Endothelial cell of umbilical vein (primary cell): ENCODE data around the gene RARA. TPM values are rescaled to one million over a fixed set of nuclear protein-coding genes. Genes with fewer than 3 reads are reported as not detected.
"Not testable (repeated sequence)": the region's sequence is repeated elsewhere in the genome, so short reads cannot be mapped to it uniquely, and the experiment has no call there.

Source experiments
- BruUV-seq: library from RNA; stranded (reverse); fragments of 400-500 nt; replicated peaks from 2 replicates; lab custom pipeline; 2021; lab: Mats Ljungman, UMichigan
- CTCF ChIA-PET: fragments of 300-600, 350-600 bp; sonication (Branson Sonifier 250); formaldehyde crosslinking; loops from one replicate; lab custom pipeline; 2021; ENCODE audit warnings: antibody characterized with exemption, inconsistent platforms; lab: Charles Lee
- POLR2A ChIA-PET: fragments of 300-600, 350-600 bp; sonication (Branson Sonifier 250); formaldehyde crosslinking; loops from one replicate; lab custom pipeline; 2021; ENCODE audit warnings: antibody characterized with exemption, inconsistent platforms; lab: Charles Lee
- DNase-seq: peaks from one replicate; pipeline ENCODE4 v3.0.0-alpha.2; 2011; ENCODE audit warnings: low read depth, low spot score
- FAIRE-seq: peaks from 2 replicates; lab custom pipeline; 2011; peaks lifted over from hg19 to GRCh38; lab: Jason Lieb, UNC
- H2AFZ ChIP-seq: 2 replicates; pipeline ENCODE4 v1.6.0; 2012; ENCODE audit warnings: low read depth, low read length, control low read depth, inconsistent platforms
- H3K27ac ChIP-seq: 2 replicates; pipeline ENCODE4 v1.5.1; 2011; ENCODE audit warnings: low read depth, mild to moderate bottlenecking, control low read depth, low read length, moderate library complexity; ENCODE audit not compliant: insufficient read depth
- H3K27me3 ChIP-seq, 2 experiments: 2 replicates each; pipeline versions ENCODE4 v1.6.0 to v1.6.1; 2011; ENCODE audit warnings: low read length in 2 of 2, mixed read lengths in 1 of 2; ENCODE audit not compliant: control insufficient read depth in 2 of 2, insufficient read depth in 2 of 2
- H3K36me3 ChIP-seq, 2 experiments: 2 replicates in 1 of 2; 3 replicates in 1 of 2; pipeline ENCODE4 v1.5.1; 2011; ENCODE audit warnings: low read length in 2 of 2, mild to moderate bottlenecking in 1 of 2, moderate library complexity in 1 of 2; ENCODE audit not compliant: control insufficient read depth in 2 of 2, insufficient read depth in 2 of 2; ENCODE audit errors: extremely low read depth in 1 of 2
- H3K4me1 ChIP-seq: 3 replicates; pipeline ENCODE4 v1.5.1; 2011; ENCODE audit warnings: mild to moderate bottlenecking, low read length; ENCODE audit not compliant: control insufficient read depth, insufficient read depth; ENCODE audit errors: extremely low read depth
- H3K4me2 ChIP-seq: 2 replicates; pipeline ENCODE4 v1.6.1; 2011; ENCODE audit warnings: low read length, control low read depth, mixed read lengths; ENCODE audit not compliant: insufficient read depth
- H3K4me3 ChIP-seq, 3 experiments: fragments of 200-600 bp in 1 of 3; sonication (generic), shearing (Covaris generic) in 1 of 3; replicated peaks in 1 of 3; 2 replicates each; pipeline ENCODE4 v1.5.1; 2011 to 2016; ENCODE audit warnings: control low read depth in 3 of 3, low read length in 3 of 3, mild to moderate bottlenecking in 2 of 3, inconsistent platforms in 1 of 3, low read depth in 1 of 3, moderate library complexity in 1 of 3; ENCODE audit not compliant: insufficient read depth in 1 of 3
- H3K79me2 ChIP-seq: 2 replicates; pipeline ENCODE4 v1.6.0; 2012; ENCODE audit warnings: low read length, inconsistent platforms; ENCODE audit not compliant: control insufficient read depth, insufficient read depth
- H3K9ac ChIP-seq: replicated peaks from 2 replicates; pipeline ENCODE3; 2011; ENCODE audit warnings: low read length, control low read depth; ENCODE audit not compliant: insufficient read depth; ENCODE audit errors: extremely low read depth
- H3K9me1 ChIP-seq: replicated peaks from 3 replicates; pipeline ENCODE4 v1.6.0; 2011; ENCODE audit warnings: mild to moderate bottlenecking, low read length; ENCODE audit not compliant: control insufficient read depth, insufficient read depth; ENCODE audit errors: extremely low read depth
- H3K9me3 ChIP-seq: replicated peaks from 2 replicates; pipeline ENCODE4 v1.5.1; 2012; ENCODE audit warnings: low read length, inconsistent platforms; ENCODE audit not compliant: control insufficient read depth, insufficient read depth
- H4K20me1 ChIP-seq: replicated peaks from 2 replicates; pipeline ENCODE3; 2011; ENCODE audit warnings: mild to moderate bottlenecking, low read length; ENCODE audit not compliant: control insufficient read depth, insufficient read depth; ENCODE audit errors: extremely low read depth
- EZH2 ChIP-seq: IDR thresholded peaks from 2 replicates; pipeline ENCODE4 v1.6.1; 2012; ENCODE audit warnings: borderline replicate concordance, low read depth, mild to moderate bottlenecking, moderate library complexity, low read length, inconsistent platforms; ENCODE audit not compliant: severe bottlenecking
- GATA2 ChIP-seq: IDR thresholded peaks from 2 replicates; pipeline ENCODE4 v1.7.0; 2011; ENCODE audit warnings: low read depth, mild to moderate bottlenecking, moderate library complexity, mixed read lengths, low read length; ENCODE audit not compliant: insufficient read length, insufficient read depth
- MAX ChIP-seq: IDR thresholded peaks from 2 replicates; pipeline ENCODE4 v1.6.1; 2011; ENCODE audit not compliant: insufficient read depth, insufficient read length
- POLR2A ChIP-seq: IDR thresholded peaks from 2 replicates; pipeline ENCODE4 v1.6.1; 2012; ENCODE audit warnings: low read depth, mild to moderate bottlenecking, control low read depth, low read length
- POLR2AphosphoS5 ChIP-seq: IDR thresholded peaks from 2 replicates; pipeline ENCODE4 v1.6.1; 2012; ENCODE audit warnings: low read depth, mild to moderate bottlenecking, control low read depth, low read length, moderate library complexity; ENCODE audit not compliant: insufficient read depth
- dilution Hi-C: fragments of 300-500 bp; cut with MboI; formaldehyde crosslinking; loops from one replicate; pipeline ENCODE4 v1.15.0; 2019; ENCODE audit warnings: low sequenced_read_pairs; ENCODE audit not compliant: extremely low pct_ligation_motif_present
- intact Hi-C: fragments of 100-400 bp; cut with micrococcal nuclease; formaldehyde crosslinking; loops from one replicate; pipeline ENCODE4 v1.10.0; 2022
- polyA plus RNA-seq, 4 experiments: library from polyadenylated mRNA; depleted of rRNA in 3 of 4; stranded (reverse) in 3 of 4; unstranded in 1 of 4; fragments of >200 nt; gene quantifications; 2 replicates each; pipeline versions ENCODE4 v1.2.1 to v1.2.3, GENCODE V29; 2011 to 2012; ENCODE audit warnings: missing spikeins in 1 of 4
- total RNA-seq: library from RNA; stranded (reverse); gene quantifications from 2 replicates; pipeline ENCODE4 v1.2.3, GENCODE V29; 2021

Gene RARA
- total and polyA plus RNA-seq, 2 donors (not counting 3 experiments of a cell fraction or from before 2014, with no cell fraction given) = 11.9 to 37.8 TPM

GRCh38 chr17:40374821-40375498 is 66.0 kb downstream of the RARA start:
- Histone ChIP-seq H4K20me1 (no peaks in the 10 kb centered on the region), H3K9me1 (no peaks in the 10 kb centered on the region), H3K4me2 (no peak overlapping the region), H3K4me3 (no peak overlapping the region), H2AFZ (no peak overlapping the region), H3K4me1 (no peaks in the 10 kb centered on the region), H3K36me3 (no peaks in the 10 kb centered on the region), H3K79me2 (no peaks in the 10 kb centered on the region), H3K27me3 (no peaks in the 10 kb centered on the region), H3K9ac (no peak overlapping the region), H3K27ac (no peak overlapping the region), H3K9me3 (no peaks in the 10 kb centered on the region)
- DNase-seq (no peak), FAIRE-seq (no peak)
- CTCF ChIA-PET = interaction anchor here (0.8 to 1.1 kb wide), 2 partner anchors 12 to 158 kb away, joined by 3 to 5 read pairs; no protein-coding TSS in a partner anchor
- dilution Hi-C loops (no loop called here), intact Hi-C loops (no loop called here)
- no TSS peak for BruUV-seq
- POLR2A ChIA-PET = no interaction called here
- TF ChIP-seq POLR2AphosphoS5 = no peak
- no peak for TF ChIP-seq MAX
- TF ChIP-seq EZH2 = no peak
- TF ChIP-seq POLR2A = no peak
- no peak for TF ChIP-seq GATA2

DNA sequence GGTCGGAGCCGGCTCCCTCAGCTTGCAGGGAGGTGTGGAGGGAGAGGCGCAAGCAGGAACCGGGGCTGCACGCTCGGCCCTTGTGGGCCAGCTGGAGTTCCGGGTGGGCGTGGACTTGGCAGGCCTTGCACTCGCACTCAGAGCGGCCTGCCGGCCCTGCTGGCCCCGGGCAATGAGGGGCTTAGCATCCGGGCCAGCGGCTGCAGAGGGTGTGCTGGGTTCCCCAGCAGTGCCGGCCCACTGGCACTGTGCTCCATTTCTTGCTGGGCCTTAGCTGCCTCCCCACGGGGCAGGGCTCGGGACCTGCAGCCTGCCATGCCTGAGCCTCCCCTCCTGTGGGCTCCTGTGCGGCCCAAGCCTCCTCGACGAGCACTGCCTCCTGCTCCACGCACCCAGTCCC is 66.8 kb downstream of the RARA start:
- H3K27me3 ChIP-seq, FAIRE-seq, H3K4me1 ChIP-seq, BruUV-seq, H2AFZ ChIP-seq, dilution Hi-C loops, H3K9ac ChIP-seq, H3K79me2 ChIP-seq, DNase-seq, H3K4me2 ChIP-seq, H3K9me3 ChIP-seq, H3K27ac ChIP-seq, H3K9me1 ChIP-seq, POLR2A ChIA-PET, intact Hi-C loops, H3K36me3 ChIP-seq, H3K4me3 ChIP-seq, H4K20me1 ChIP-seq: not testable (repeated sequence)
- CTCF ChIA-PET = interaction anchor here (0.7 kb wide), 1 partner anchor 100 kb away, joined by 3 read pairs; no protein-coding TSS in a partner anchor

- FAIRE-seq, H3K27me3 ChIP-seq, H3K4me1 ChIP-seq, POLR2A ChIA-PET, H3K27ac ChIP-seq, H3K4me3 ChIP-seq, H3K9ac ChIP-seq, H3K4me2 ChIP-seq, H2AFZ ChIP-seq, BruUV-seq, H3K79me2 ChIP-seq, dilution Hi-C loops, H4K20me1 ChIP-seq, intact Hi-C loops, DNase-seq, H3K9me1 ChIP-seq, H3K36me3 ChIP-seq, H3K9me3 ChIP-seq: not testable (repeated sequence)
- CTCF ChIA-PET = interaction anchor here (0.7 to 0.9 kb wide), 2 partner anchors 10 to 99 kb away, joined by 3 read pairs; no protein-coding TSS in a partner anchor
Measured at GRCh38 chr17:40376541-40376940, 67.6 kb downstream of the RARA start.
